ENCODE results near the gene TNFRSF6B. TPM values are rescaled to one million over a fixed set of nuclear protein-coding genes. Genes with fewer than 3 reads are reported as not detected.
A peak's percentile ranks its signal among the peaks of the same experiment; 100 is the strongest.

The TNFRSF6B gene
- total RNA-seq, 1 experiment from 2014 or later = not detected

DNA sequence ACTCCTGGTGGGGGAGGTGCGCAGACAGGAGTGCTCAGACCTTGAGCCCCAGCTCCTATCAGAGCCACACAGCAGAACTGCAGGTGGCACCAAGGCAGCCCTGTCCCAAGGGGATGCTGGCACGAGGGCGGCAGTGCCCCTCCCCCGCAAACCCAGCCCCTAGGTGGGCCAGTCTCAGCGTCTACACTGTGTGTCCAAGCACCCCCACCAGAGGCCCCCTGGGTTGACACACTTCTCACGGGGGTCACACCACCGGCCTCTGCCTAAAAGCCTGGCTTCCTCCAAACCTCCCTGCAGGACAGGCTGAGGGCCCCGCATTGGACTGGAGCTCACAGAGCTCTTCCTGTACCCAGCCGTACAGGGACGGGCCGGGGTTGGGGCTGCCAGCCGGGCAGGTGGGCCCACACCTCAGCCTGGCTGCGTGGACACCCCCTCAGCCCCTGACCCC, 51.2 kb downstream of the TNFRSF6B start:
- in situ Hi-C loops (cut with HindIII; ENCODE audit: low pct_unique_long_range_greater_than_20kb, low sequenced_read_pairs) = no loop called here
- no peaks in the 10 kb centered on the region for H3K9me3 ChIP-seq (ENCODE audit: control insufficient read depth, insufficient read depth, low read depth, low read length)
- BruUV-seq (replicated peaks) = no TSS peak
- peaks cover 5% of the 10 kb centered on the region for H3K4me1 ChIP-seq (ENCODE audit: control insufficient read depth, insufficient read depth, low read length)
- intact Hi-C loops (cut with micrococcal nuclease; ENCODE audit: unreplicated experiment) = no loop called here
- DNase-seq (ENCODE audit: low read depth, low spot score) (no peak), ATAC-seq (peak; percentile 35; the same call in 1 of the 2 replicates)
- no peaks in the 10 kb centered on the region for H3K27me3 ChIP-seq (ENCODE audit: control insufficient read depth, insufficient read depth, low read length)
- CTCF ChIA-PET = no interaction called here
- H3K36me3 ChIP-seq (ENCODE audit: control insufficient read depth, insufficient read depth, low read length) = no peaks in the 10 kb centered on the region; the same call in 1 of the 2 replicates
- POLR2A ChIA-PET = no interaction called here
- TF ChIP-seq, protein P1, sequence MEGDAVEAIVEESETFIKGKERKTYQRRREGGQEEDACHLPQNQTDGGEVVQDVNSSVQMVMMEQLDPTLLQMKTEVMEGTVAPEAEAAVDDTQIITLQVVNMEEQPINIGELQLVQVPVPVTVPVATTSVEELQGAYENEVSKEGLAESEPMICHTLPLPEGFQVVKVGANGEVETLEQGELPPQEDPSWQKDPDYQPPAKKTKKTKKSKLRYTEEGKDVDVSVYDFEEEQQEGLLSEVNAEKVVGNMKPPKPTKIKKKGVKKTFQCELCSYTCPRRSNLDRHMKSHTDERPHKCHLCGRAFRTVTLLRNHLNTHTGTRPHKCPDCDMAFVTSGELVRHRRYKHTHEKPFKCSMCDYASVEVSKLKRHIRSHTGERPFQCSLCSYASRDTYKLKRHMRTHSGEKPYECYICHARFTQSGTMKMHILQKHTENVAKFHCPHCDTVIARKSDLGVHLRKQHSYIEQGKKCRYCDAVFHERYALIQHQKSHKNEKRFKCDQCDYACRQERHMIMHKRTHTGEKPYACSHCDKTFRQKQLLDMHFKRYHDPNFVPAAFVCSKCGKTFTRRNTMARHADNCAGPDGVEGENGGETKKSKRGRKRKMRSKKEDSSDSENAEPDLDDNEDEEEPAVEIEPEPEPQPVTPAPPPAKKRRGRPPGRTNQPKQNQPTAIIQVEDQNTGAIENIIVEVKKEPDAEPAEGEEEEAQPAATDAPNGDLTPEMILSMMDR (IDR thresholded peaks at IDR 0.05) = no peak
- TF ChIP-seq, protein P2, sequence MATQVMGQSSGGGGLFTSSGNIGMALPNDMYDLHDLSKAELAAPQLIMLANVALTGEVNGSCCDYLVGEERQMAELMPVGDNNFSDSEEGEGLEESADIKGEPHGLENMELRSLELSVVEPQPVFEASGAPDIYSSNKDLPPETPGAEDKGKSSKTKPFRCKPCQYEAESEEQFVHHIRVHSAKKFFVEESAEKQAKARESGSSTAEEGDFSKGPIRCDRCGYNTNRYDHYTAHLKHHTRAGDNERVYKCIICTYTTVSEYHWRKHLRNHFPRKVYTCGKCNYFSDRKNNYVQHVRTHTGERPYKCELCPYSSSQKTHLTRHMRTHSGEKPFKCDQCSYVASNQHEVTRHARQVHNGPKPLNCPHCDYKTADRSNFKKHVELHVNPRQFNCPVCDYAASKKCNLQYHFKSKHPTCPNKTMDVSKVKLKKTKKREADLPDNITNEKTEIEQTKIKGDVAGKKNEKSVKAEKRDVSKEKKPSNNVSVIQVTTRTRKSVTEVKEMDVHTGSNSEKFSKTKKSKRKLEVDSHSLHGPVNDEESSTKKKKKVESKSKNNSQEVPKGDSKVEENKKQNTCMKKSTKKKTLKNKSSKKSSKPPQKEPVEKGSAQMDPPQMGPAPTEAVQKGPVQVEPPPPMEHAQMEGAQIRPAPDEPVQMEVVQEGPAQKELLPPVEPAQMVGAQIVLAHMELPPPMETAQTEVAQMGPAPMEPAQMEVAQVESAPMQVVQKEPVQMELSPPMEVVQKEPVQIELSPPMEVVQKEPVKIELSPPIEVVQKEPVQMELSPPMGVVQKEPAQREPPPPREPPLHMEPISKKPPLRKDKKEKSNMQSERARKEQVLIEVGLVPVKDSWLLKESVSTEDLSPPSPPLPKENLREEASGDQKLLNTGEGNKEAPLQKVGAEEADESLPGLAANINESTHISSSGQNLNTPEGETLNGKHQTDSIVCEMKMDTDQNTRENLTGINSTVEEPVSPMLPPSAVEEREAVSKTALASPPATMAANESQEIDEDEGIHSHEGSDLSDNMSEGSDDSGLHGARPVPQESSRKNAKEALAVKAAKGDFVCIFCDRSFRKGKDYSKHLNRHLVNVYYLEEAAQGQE (IDR thresholded peaks at IDR 0.05; ENCODE audit: insufficient read depth in 1 of 2, low read depth in 2 of 2, low read length in 1 of 2) = no peak
- no peak for TF ChIP-seq SIN3A (IDR thresholded peaks at IDR 0.05; ENCODE audit: borderline replicate concordance, insufficient read depth, low read depth, low read length)
- TF ChIP-seq POLR2AphosphoS5 (IDR thresholded peaks at IDR 0.05; ENCODE audit: low read depth, low read length) = no peak
- TF ChIP-seq TCF7L2 (IDR thresholded peaks at IDR 0.05; ENCODE audit: low read depth, low read length) = no peak
- no peak overlapping the region for H3K27ac ChIP-seq (ENCODE audit: low read length)
- H3K4me3 ChIP-seq (ENCODE audit: low read depth in 2 of 2, low read length in 2 of 2) = no peak overlapping the region

Other genes with a start within 250 kb of the TNFRSF6B start
- 19.4 TPM for gene KCNQ2, start 224.0 kb upstream of the TNFRSF6B start, total RNA-seq (2021; ENCODE audit: unreplicated experiment)
- gene EEF1A2, start 197.6 kb upstream of the TNFRSF6B start, total RNA-seq (2021; ENCODE audit: unreplicated experiment) = 178 TPM
- 241 TPM for gene PPDPF, start 175.9 kb upstream of the TNFRSF6B start, total RNA-seq (2021; ENCODE audit: unreplicated experiment)
- 6.5 TPM for gene PTK6, start 159.3 kb upstream of the TNFRSF6B start, total RNA-seq (2021; ENCODE audit: unreplicated experiment)
- not detected for gene SRMS, start 148.9 kb upstream of the TNFRSF6B start, total RNA-seq (2021; ENCODE audit: unreplicated experiment)
- gene FNDC11, start 142.5 kb upstream of the TNFRSF6B start, total RNA-seq (2021; ENCODE audit: unreplicated experiment) = 1.3 TPM
- 41.5 TPM for gene HELZ2, start 122.4 kb upstream of the TNFRSF6B start, total RNA-seq (2021; ENCODE audit: unreplicated experiment)
- 13.1 TPM for gene GMEB2, start 69.6 kb upstream of the TNFRSF6B start, total RNA-seq (2021; ENCODE audit: unreplicated experiment)
- 42.7 TPM for gene STMN3, start 43.2 kb upstream of the TNFRSF6B start, total RNA-seq (2021; ENCODE audit: unreplicated experiment)
- gene RTEL1, start 38.3 kb upstream of the TNFRSF6B start, total RNA-seq (2021; ENCODE audit: unreplicated experiment) = 26.1 TPM
- gene ARFRP1, start 11.3 kb downstream of the TNFRSF6B start, total RNA-seq (2021; ENCODE audit: unreplicated experiment) = 57.9 TPM
- 35.8 TPM for gene ZGPAT, start 11.4 kb downstream of the TNFRSF6B start, total RNA-seq (2021; ENCODE audit: unreplicated experiment)
- 15.2 TPM for gene LIME1, start 40.0 kb downstream of the TNFRSF6B start, total RNA-seq (2021; ENCODE audit: unreplicated experiment)
- 166 TPM for gene SLC2A4RG, start 43.1 kb downstream of the TNFRSF6B start, total RNA-seq (2021; ENCODE audit: unreplicated experiment)
- gene ZBTB46, start 134.6 kb downstream of the TNFRSF6B start, total RNA-seq (2021; ENCODE audit: unreplicated experiment) = 15.2 TPM
- gene ABHD16B, start 164.8 kb downstream of the TNFRSF6B start, total RNA-seq (2021; ENCODE audit: unreplicated experiment) = not detected
- 113 TPM for gene TPD52L2, start 168.6 kb downstream of the TNFRSF6B start, total RNA-seq (2021; ENCODE audit: unreplicated experiment)
- gene DNAJC5, start 198.5 kb downstream of the TNFRSF6B start, total RNA-seq (2021; ENCODE audit: unreplicated experiment) = 59.5 TPM

Data from Panc1 (cell line).